ENCODE measurements around the gene BAMBI. TPM values are rescaled to one million over a fixed set of nuclear protein-coding genes. Genes with fewer than 3 reads are reported as not detected.

BAMBI gene
- total and polyA plus RNA-seq, 2 of the 8 experiments (the other 6 are each of a cell fraction or from before 2014, with no cell fraction given): 5.6 to 26.4 TPM

DNA sequence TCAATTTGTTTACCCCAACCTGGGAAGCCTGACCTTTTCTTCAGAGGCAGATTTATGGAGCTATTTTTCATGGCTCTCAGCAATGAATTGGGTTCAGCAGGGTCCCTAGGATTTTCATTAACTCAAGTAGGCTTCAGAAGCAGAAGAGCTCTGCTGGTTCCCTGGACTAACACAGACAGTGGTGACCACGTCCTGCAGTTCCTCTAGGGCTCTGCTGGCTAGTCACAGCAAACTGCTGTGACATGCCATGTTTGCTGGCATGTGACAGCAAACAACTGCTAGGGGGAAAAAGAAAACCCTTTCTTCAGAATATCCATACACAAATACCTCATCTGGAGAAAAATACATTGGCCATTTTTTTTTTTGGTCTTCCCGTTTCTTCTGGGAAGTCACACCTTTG, 13.2 kb downstream of the BAMBI start (continued):
- TF ChIP-seq, protein P1, sequence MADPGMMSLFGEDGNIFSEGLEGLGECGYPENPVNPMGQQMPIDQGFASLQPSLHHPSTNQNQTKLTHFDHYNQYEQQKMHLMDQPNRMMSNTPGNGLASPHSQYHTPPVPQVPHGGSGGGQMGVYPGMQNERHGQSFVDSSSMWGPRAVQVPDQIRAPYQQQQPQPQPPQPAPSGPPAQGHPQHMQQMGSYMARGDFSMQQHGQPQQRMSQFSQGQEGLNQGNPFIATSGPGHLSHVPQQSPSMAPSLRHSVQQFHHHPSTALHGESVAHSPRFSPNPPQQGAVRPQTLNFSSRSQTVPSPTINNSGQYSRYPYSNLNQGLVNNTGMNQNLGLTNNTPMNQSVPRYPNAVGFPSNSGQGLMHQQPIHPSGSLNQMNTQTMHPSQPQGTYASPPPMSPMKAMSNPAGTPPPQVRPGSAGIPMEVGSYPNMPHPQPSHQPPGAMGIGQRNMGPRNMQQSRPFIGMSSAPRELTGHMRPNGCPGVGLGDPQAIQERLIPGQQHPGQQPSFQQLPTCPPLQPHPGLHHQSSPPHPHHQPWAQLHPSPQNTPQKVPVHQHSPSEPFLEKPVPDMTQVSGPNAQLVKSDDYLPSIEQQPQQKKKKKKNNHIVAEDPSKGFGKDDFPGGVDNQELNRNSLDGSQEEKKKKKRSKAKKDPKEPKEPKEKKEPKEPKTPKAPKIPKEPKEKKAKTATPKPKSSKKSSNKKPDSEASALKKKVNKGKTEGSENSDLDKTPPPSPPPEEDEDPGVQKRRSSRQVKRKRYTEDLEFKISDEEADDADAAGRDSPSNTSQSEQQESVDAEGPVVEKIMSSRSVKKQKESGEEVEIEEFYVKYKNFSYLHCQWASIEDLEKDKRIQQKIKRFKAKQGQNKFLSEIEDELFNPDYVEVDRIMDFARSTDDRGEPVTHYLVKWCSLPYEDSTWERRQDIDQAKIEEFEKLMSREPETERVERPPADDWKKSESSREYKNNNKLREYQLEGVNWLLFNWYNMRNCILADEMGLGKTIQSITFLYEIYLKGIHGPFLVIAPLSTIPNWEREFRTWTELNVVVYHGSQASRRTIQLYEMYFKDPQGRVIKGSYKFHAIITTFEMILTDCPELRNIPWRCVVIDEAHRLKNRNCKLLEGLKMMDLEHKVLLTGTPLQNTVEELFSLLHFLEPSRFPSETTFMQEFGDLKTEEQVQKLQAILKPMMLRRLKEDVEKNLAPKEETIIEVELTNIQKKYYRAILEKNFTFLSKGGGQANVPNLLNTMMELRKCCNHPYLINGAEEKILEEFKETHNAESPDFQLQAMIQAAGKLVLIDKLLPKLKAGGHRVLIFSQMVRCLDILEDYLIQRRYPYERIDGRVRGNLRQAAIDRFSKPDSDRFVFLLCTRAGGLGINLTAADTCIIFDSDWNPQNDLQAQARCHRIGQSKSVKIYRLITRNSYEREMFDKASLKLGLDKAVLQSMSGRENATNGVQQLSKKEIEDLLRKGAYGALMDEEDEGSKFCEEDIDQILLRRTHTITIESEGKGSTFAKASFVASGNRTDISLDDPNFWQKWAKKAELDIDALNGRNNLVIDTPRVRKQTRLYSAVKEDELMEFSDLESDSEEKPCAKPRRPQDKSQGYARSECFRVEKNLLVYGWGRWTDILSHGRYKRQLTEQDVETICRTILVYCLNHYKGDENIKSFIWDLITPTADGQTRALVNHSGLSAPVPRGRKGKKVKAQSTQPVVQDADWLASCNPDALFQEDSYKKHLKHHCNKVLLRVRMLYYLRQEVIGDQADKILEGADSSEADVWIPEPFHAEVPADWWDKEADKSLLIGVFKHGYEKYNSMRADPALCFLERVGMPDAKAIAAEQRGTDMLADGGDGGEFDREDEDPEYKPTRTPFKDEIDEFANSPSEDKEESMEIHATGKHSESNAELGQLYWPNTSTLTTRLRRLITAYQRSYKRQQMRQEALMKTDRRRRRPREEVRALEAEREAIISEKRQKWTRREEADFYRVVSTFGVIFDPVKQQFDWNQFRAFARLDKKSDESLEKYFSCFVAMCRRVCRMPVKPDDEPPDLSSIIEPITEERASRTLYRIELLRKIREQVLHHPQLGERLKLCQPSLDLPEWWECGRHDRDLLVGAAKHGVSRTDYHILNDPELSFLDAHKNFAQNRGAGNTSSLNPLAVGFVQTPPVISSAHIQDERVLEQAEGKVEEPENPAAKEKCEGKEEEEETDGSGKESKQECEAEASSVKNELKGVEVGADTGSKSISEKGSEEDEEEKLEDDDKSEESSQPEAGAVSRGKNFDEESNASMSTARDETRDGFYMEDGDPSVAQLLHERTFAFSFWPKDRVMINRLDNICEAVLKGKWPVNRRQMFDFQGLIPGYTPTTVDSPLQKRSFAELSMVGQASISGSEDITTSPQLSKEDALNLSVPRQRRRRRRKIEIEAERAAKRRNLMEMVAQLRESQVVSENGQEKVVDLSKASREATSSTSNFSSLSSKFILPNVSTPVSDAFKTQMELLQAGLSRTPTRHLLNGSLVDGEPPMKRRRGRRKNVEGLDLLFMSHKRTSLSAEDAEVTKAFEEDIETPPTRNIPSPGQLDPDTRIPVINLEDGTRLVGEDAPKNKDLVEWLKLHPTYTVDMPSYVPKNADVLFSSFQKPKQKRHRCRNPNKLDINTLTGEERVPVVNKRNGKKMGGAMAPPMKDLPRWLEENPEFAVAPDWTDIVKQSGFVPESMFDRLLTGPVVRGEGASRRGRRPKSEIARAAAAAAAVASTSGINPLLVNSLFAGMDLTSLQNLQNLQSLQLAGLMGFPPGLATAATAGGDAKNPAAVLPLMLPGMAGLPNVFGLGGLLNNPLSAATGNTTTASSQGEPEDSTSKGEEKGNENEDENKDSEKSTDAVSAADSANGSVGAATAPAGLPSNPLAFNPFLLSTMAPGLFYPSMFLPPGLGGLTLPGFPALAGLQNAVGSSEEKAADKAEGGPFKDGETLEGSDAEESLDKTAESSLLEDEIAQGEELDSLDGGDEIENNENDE (IDR thresholded peaks at IDR 0.05; ENCODE audit: insufficient replicate concordance, low read length): no peak
- no peak for TF ChIP-seq SIN3A (conservative IDR thresholded peaks at IDR 0.05 in 1 of 2, IDR thresholded peaks at IDR 0.05 in 1 of 2; ENCODE audit: low read depth in 1 of 2, low read length in 2 of 2)
- no peak for TF ChIP-seq KDM1A (IDR thresholded peaks at IDR 0.05; ENCODE audit: borderline replicate concordance, low read length)
- no peak for TF ChIP-seq HDAC2 (IDR thresholded peaks at IDR 0.05; ENCODE audit: borderline replicate concordance in 1 of 2, low read depth in 2 of 2, low read length in 2 of 2)
- TF ChIP-seq, protein P2, sequence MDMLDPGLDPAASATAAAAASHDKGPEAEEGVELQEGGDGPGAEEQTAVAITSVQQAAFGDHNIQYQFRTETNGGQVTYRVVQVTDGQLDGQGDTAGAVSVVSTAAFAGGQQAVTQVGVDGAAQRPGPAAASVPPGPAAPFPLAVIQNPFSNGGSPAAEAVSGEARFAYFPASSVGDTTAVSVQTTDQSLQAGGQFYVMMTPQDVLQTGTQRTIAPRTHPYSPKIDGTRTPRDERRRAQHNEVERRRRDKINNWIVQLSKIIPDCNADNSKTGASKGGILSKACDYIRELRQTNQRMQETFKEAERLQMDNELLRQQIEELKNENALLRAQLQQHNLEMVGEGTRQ (IDR thresholded peaks at IDR 0.05; ENCODE audit: low read length): no peak
- no peak for TF ChIP-seq POLR2AphosphoS5 (IDR thresholded peaks at IDR 0.05; ENCODE audit: low read depth, low read length)
- no peak for TF ChIP-seq YY1 (IDR thresholded peaks at IDR 0.05; ENCODE audit: low read depth, low read length)
- no peak for TF ChIP-seq BACH1 (IDR thresholded peaks at IDR 0.05; ENCODE audit: low read length)
- TF ChIP-seq MAFK (IDR thresholded peaks at IDR 0.05; ENCODE audit: low read depth, low read length): no peak

Measured in H1 (cell line).